SW 1271 (cell line): ENCODE results near the gene SNRPN.
"Not testable (repeated sequence)": the region's sequence is repeated elsewhere in the genome, so short reads cannot be mapped to it uniquely, and the experiment has no call there.

Source experiments
- DNase-seq, 2 experiments: peaks; one replicate each; lab custom pipeline; 2025; lab: John Stamatoyannopoulos, UW

SNRPN gene

GRCh38 chr15:24954783-24955530 is at the start of gene SNRPN, which contains the start of gene SNURF:
SNRPN (plus strand) TSS chr15:24954987; CDS start chr15:24974454, 19,467 bp downstream.
SNURF (plus strand) TSS chr15:24954987; CDS start chr15:24955049, 62 bp downstream.
- peak; percentile 14 to 60 for DNase-seq

GRCh38 chr15:24916305-24917009 is 38.3 kb upstream of the SNRPN start:
- no peak for DNase-seq

- DNase-seq = no peak
These were observed 37.4 kb upstream of the SNRPN start for GRCh38 chr15:24917431-24917830.

- no peak for DNase-seq
These were observed 35.3 kb upstream of the SNRPN start for GRCh38 chr15:24919446-24919845.

GRCh38 chr15:24922781-24923180 is 32.0 kb upstream of the SNRPN start:
- not testable (repeated sequence) for DNase-seq

- no peak for DNase-seq
These were observed 30.6 kb upstream of the SNRPN start for GRCh38 chr15:24924153-24924552.

- DNase-seq = no peak
These were observed 30.2 kb upstream of the SNRPN start for GRCh38 chr15:24924621-24925020.

- not testable (repeated sequence) for DNase-seq
These were observed 22.7 kb upstream of the SNRPN start for GRCh38 chr15:24931874-24932732.

GRCh38 chr15:24933716-24934115 is 21.1 kb upstream of the SNRPN start:
- no peak for DNase-seq

- not testable (repeated sequence) for DNase-seq
These were observed 16.6 kb upstream of the SNRPN start for GRCh38 chr15:24938224-24938623.

- DNase-seq = no peak
These were observed 14.6 kb upstream of the SNRPN start for GRCh38 chr15:24940236-24940635.

- DNase-seq = no peak
These were observed 11.4 kb upstream of the SNRPN start for GRCh38 chr15:24943361-24943760.

- no peak for DNase-seq
These were observed 9.8 kb upstream of the SNRPN start for GRCh38 chr15:24944954-24945353.

GRCh38 chr15:24945711-24946110 is 9.1 kb upstream of the SNRPN start:
- DNase-seq = no peak

- no peak for DNase-seq
These were observed 6.3 kb upstream of the SNRPN start for GRCh38 chr15:24948495-24948894.

GRCh38 chr15:24955531-24955921 is 739 bp downstream of the SNRPN start:
- DNase-seq = no peak

- peak; percentile 57 to 75 for DNase-seq
These were observed 1.5 kb downstream of the SNRPN start for GRCh38 chr15:24956111-24956838.

GRCh38 chr15:24957691-24958090 is 2.9 kb downstream of the SNRPN start:
- DNase-seq = no peak

- DNase-seq = no peak
These were observed 7.2 kb downstream of the SNRPN start for GRCh38 chr15:24961967-24962366.

- no peak for DNase-seq
These were observed 8.1 kb downstream of the SNRPN start for GRCh38 chr15:24962880-24963279.

GRCh38 chr15:24966364-24967103 is 11.7 kb downstream of the SNRPN start:
- DNase-seq = no peak
